Uterus (tissue), 4 donors: Measurements from ENCODE around the gene RAP2C. TPM values are rescaled to one million over a fixed set of nuclear protein-coding genes. Genes with fewer than 3 reads are reported as not detected.

Experiments
- DNase-seq, 2 donors: peaks; one replicate each; pipeline ENCODE4 v3.0.0-alpha.2; 2019 to 2020
- H3K27ac ChIP-seq, 2 donors: fragments of 200-600 bp; sonication (generic); 1 replicate in 1 of 2; 2 replicates in 1 of 2; pipeline ENCODE4 v1.5.1; 2016 to 2018
- H3K27me3 ChIP-seq, 2 donors: fragments of 200-600 bp; sonication (generic); one replicate each; pipeline ENCODE4 v1.5.1; 2018 to 2019; ENCODE audit warnings: control low read depth in 1 of 2
- H3K36me3 ChIP-seq, 2 donors: fragments of 200-600 bp; sonication (generic); one replicate each; pipeline ENCODE4 v1.5.1; 2019; ENCODE audit warnings: control low read depth in 1 of 2
- H3K4me1 ChIP-seq, 2 donors: fragments of 200-600 bp; sonication (generic); one replicate each; pipeline ENCODE4 v1.5.1; 2018 to 2019; ENCODE audit warnings: control low read depth in 1 of 2
- H3K4me3 ChIP-seq, 2 donors: fragments of 200-600 bp; sonication (generic); 1 replicate in 1 of 2; 2 replicates in 1 of 2; pipeline ENCODE4 v1.5.1; 2018 to 2019; ENCODE audit warnings: mild to moderate bottlenecking in 1 of 2
- H3K9me3 ChIP-seq, 2 donors: fragments of 200-600 bp; sonication (generic); one replicate each; pipeline ENCODE4 v1.5.1; 2019; ENCODE audit warnings: control low read depth in 1 of 2
- CTCF ChIP-seq, 4 experiments: fragments of 200-600 bp in 2 of 4; fragments of 450-650 bp in 2 of 4; sonication (generic) in 2 of 4; IDR thresholded peaks; one replicate each; pipeline ENCODE4 v1.5.1; 2016 to 2019; ENCODE audit warnings: antibody characterized with exemption in 4 of 4, mild to moderate bottlenecking in 2 of 4, moderate library complexity in 1 of 4
- POLR2A ChIP-seq, 2 donors: fragments of 450-650 bp; IDR thresholded peaks; one replicate each; pipeline ENCODE4 v1.6.1; 2016; ENCODE audit warnings: antibody characterized with exemption in 2 of 2, mild to moderate bottlenecking in 1 of 2, moderate library complexity in 1 of 2
- intact Hi-C: fragments of 100-400 bp; cut with DNase I; formaldehyde crosslinking; loops from one replicate; pipeline ENCODE4 v1.15.1; 2023; ENCODE audit warnings: low total_unique reads
- total RNA-seq, 4 donors: library from RNA; depleted of rRNA in 3 of 4; stranded (reverse); fragments of >200 nt in 3 of 4; gene quantifications; one replicate each; pipeline versions ENCODE4 v1.1.0 to v1.2.4, GENCODE V29; 2014 to 2023
- donor health status: DM: yes; HTN: yes; CAD: no.

Gene RAP2C
- total RNA-seq, 4 donors from 2014 or later, result 68.6 to 146 (median 111) TPM

DNA sequence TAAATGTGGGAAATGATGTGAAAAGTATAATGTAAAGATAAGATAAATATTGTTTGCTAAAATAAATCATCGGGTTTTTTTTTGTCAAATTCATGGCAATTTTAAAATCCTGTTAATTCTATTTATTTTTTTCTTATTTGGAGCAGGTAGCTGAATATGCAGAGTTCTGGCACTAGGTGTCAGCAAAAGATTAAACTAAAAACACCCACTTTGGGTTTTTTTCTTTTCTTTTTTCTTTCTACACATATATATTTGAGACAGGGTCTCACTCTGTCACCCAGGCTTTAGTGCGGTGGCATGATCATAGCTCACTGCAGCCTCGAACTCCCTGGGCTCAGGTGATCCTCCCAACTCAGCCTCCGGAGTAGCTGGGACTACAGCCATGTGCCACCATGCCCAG, 6.9 kb upstream of the RAP2C start:
- no peak for DNase-seq
- no peaks in the 10 kb centered on the region for H3K27me3 ChIP-seq
- intact Hi-C loops, result no loop called here
- no peaks in the 10 kb centered on the region for H3K9me3 ChIP-seq
- TF ChIP-seq CTCF (IDR thresholded peaks at IDR 0.05) (peak in 2 of 4 experiments; percentile 30 to 39), POLR2A (IDR thresholded peaks at IDR 0.05) (no peak)
- H3K27ac ChIP-seq, result no peak overlapping the region
- H3K4me3 ChIP-seq, result no peak overlapping the region
- no peaks in the 10 kb centered on the region for H3K4me1 ChIP-seq
- no peaks in the 10 kb centered on the region for H3K36me3 ChIP-seq

- peak overlapping the region; percentile 64 to 74 for H3K4me3 ChIP-seq
- peak; percentile 82 to 84 for DNase-seq
- peak overlapping the region; percentile 89 to 99 for H3K27ac ChIP-seq
- no peaks in the 10 kb centered on the region for H3K36me3 ChIP-seq
- no peaks in the 10 kb centered on the region for H3K9me3 ChIP-seq
- TF ChIP-seq POLR2A (IDR thresholded peaks at IDR 0.05), result peak in 1 of 2 donors; percentile 61
- TF ChIP-seq CTCF (IDR thresholded peaks at IDR 0.05), result no peak
- H3K27me3 ChIP-seq, result no peaks in the 10 kb centered on the region
- intact Hi-C loops, result no loop called here
- no peaks in the 10 kb centered on the region for H3K4me1 ChIP-seq
These were observed 991 bp downstream of the RAP2C start for GRCh38 chrX:132218100-132218812.

DNA sequence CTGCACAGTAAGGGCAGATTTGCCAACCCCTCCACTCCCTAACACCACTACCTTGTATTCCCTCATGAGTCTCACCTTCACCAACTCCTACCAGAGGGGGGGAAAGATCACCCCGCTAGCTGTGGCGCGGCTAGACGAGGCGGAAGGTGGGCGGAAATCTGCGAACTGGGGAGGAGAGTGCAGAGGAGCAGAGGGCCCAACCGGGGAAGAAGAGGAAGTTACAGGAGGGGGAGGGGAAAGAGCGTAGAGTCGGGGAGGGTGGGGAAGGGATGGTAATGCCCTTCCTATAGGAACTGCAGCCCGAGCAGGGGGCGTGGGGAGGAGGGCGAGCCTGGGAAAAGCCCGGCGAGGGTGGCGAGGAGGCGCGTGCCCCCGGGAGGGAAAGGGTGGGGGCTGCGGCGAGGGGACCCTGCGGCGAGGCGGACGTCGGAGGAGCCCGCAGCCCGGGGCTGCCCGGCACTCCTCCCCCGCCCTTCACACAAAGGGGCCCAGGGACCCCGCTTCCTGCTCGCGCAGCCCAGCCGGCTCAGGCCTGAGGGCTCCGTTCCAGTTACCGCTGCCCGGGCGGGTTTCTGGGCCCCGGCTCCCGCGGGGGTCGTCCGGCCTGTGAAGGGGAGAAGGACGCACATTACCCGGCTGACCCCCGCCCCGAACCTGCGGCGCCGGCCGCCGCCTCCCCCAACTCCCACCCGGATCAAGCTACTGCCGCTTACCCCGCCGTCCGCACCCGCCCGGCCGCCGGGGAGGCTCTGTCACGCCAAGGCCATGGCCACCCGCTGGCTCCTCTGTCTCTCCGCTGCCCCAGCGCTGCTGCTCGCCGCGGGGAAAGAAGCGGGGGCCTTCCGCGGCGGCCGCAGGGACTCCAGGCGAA, 1.8 kb downstream of the RAP2C start:
- peak overlapping the region; percentile 89 to 99 for H3K27ac ChIP-seq
- no peaks in the 10 kb centered on the region for H3K9me3 ChIP-seq
- peak; percentile 66 to 77 for DNase-seq
- TF ChIP-seq POLR2A (IDR thresholded peaks at IDR 0.05) (no peak), CTCF (IDR thresholded peaks at IDR 0.05) (no peak)
- H3K4me1 ChIP-seq, result no peaks in the 10 kb centered on the region
- H3K36me3 ChIP-seq, result no peaks in the 10 kb centered on the region
- intact Hi-C loops, result no loop called here
- H3K27me3 ChIP-seq, result no peaks in the 10 kb centered on the region
- H3K4me3 ChIP-seq, result peak overlapping the region; percentile 64 to 74

DNA sequence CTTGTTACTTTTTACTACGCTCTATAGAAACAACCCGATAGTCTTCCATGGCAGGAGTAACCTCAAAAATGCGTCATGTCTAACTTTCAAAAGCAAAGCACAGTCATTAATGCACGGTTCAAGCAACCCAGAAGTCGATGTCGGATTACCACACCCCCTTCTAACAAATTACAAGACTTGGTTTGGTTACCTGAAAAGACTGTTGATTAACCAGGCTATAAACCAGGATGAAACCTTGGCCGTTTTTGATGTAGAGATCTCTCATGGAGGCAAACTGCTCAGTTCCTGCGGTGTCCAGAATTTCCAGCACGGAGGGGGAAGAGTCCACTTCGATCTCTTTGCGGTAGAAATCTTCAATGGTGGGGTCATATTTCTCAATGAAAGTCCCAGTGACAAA, 2.4 kb downstream of the RAP2C start:
- TF ChIP-seq CTCF (IDR thresholded peaks at IDR 0.05) (no peak), POLR2A (IDR thresholded peaks at IDR 0.05) (no peak)
- H3K4me1 ChIP-seq, result no peaks in the 10 kb centered on the region
- H3K27me3 ChIP-seq, result no peaks in the 10 kb centered on the region
- intact Hi-C loops, result no loop called here
- no peak for DNase-seq
- H3K9me3 ChIP-seq, result no peaks in the 10 kb centered on the region
- no peaks in the 10 kb centered on the region for H3K36me3 ChIP-seq
- H3K27ac ChIP-seq, result peak overlapping the region; percentile 89 to 99
- peak overlapping the region; percentile 64 to 74 for H3K4me3 ChIP-seq

- Histone ChIP-seq H3K4me3 (peak overlapping the region; percentile 64 to 74), H3K4me1 (no peaks in the 10 kb centered on the region), H3K27ac (peak overlapping the region; percentile 89 to 99), H3K27me3 (no peaks in the 10 kb centered on the region), H3K9me3 (no peaks in the 10 kb centered on the region), H3K36me3 (no peaks in the 10 kb centered on the region)
- no peak for TF ChIP-seq CTCF (IDR thresholded peaks at IDR 0.05)
- TF ChIP-seq POLR2A (IDR thresholded peaks at IDR 0.05), result no peak
- peak in 1 of 2 donors; percentile 58 for DNase-seq
- intact Hi-C loops, result no loop called here
These were observed 3.0 kb downstream of the RAP2C start for GRCh38 chrX:132216283-132216682.
